Activated CD8-positive, alpha-beta memory T cell treated with anti-CD3 and anti-CD28 coated beads, Interleukin-2, amount 10 ng/mL, durations not matched to agents 7 days and 5 days (primary cell): ENCODE results near the gene BCAP31. TPM values are rescaled to one million over a fixed set of nuclear protein-coding genes. Genes with fewer than 3 reads are reported as not detected.

Experiments
- ATAC-seq: fragments of 150-1000 bp; cut with Tn5 transposase; one replicate; pipeline ENCODE4 v1.10.0; 2021; ENCODE audit warnings: moderate library complexity
- CTCF ChIA-PET: fragments of 350-600 bp; sonication (Branson Sonifier 250); formaldehyde crosslinking; loops from one replicate; lab custom pipeline; 2021; ENCODE audit warnings: antibody characterized with exemption; lab: Charles Lee
- DNase-seq: peaks from one replicate; pipeline ENCODE4 v3.0.0-alpha.2; 2020
- H3K27ac Mint-ChIP-seq: one replicate; pipeline ENCODE4 v1.8.0; 2021; ENCODE audit warnings: mild to moderate bottlenecking, mixed read lengths
- H3K27me3 Mint-ChIP-seq: one replicate; pipeline ENCODE4 v1.8.0; 2021; ENCODE audit warnings: mixed read lengths
- H3K36me3 Mint-ChIP-seq: one replicate; pipeline ENCODE4 v1.8.0; 2021; ENCODE audit warnings: mild to moderate bottlenecking, mixed read lengths
- H3K4me1 Mint-ChIP-seq: one replicate; pipeline ENCODE4 v1.8.0; 2021; ENCODE audit warnings: mixed read lengths
- H3K4me3 Mint-ChIP-seq: one replicate; pipeline ENCODE4 v1.8.0; 2021; ENCODE audit warnings: mild to moderate bottlenecking, moderate library complexity, mixed read lengths
- H3K9me3 Mint-ChIP-seq: one replicate; pipeline ENCODE4 v1.8.0; 2022; ENCODE audit warnings: low read depth, mixed read lengths
- total RNA-seq, 2 experiments: library from RNA; stranded (reverse); gene quantifications; one replicate each; pipeline ENCODE4 v1.2.3, GENCODE V29; 2021

BCAP31 gene
- total RNA-seq, 2 experiments from 2014 or later: 137 to 148 TPM

DNA sequence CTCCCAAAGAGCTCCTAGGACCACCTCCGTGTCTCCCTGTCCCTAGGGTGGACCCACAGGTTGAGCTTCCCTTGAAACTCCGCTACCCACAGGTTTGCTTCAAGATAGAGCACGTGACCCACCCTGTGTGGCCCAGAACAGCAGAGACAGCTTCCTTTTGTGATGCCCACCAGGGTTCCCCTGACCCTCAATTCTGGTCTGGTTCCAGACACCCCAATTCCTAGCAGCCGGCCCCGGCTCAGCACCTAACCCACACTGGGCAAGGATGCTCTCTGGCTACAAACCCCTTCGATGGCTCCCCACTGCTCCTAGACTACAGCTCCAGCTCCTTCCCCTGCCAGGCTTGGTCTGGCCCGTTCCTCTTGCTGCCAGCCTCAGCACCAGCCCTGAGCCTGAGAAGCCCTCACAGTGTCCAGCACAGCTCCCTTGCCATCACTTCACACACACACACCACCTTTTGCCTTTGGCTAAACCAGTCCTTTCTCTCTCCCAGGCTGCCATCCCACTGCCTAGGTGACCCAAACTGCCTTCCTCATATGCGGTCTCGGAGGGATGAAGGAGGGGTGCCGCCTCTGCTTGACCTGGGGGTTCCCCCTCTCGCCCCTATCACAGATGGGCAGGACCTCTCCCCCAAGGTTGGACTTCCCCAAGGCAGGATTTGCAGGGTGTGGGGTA is 56.8 kb downstream of the BCAP31 start:
- DNase-seq (no peak), ATAC-seq (no peak)
- Mint-ChIP-seq H3K4me3 (peak overlapping the region; percentile 54), H3K36me3 (no peaks in the 10 kb centered on the region), H3K4me1 (peaks cover 5% of the 10 kb centered on the region), H3K27ac (no peak overlapping the region), H3K27me3 (peaks cover 11% of the 10 kb centered on the region), H3K9me3 (no peaks in the 10 kb centered on the region)
- CTCF ChIA-PET: interaction anchor here (0.6 to 10.3 kb wide), 24 partner anchors 8 to 727 kb away, joined by 3 to 96 read pairs (median 4); partner anchors contain the start of gene CCNQ

DNA sequence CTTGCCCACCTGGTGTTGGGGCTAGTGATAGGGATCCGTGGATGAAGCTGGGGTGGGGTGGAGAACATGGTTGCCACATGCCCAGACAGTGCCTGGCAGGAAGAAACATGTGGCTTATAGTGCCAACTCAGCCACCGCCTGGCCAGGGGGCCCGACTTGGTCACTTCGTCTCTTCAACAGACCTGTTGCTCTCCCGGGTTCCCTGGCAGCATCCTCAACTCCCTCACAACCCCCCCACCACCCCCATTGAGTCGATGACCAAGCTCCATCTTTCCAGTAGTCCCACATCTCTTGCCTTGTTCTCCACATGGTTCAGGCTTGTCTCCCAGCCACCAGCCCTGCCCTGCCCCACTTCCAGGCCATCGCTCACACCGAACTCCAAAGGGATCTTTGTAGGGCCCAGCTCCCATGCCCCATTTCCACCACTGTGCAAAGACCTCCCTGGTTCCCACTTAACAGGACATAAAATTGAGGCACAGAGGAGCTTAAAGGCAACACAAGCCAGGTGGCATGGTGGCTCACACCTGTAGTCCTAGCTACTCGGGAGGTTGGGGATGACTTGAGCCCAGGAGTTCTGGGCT is 58.4 kb downstream of the BCAP31 start:
- H3K9me3 Mint-ChIP-seq: no peaks in the 10 kb centered on the region
- H3K4me1 Mint-ChIP-seq: peaks cover 5% of the 10 kb centered on the region
- H3K27me3 Mint-ChIP-seq: peaks cover 25% of the 10 kb centered on the region
- ATAC-seq (no peak), DNase-seq (no peak)
- CTCF ChIA-PET: interaction anchor here (0.6 to 10.3 kb wide), 7 partner anchors 9 to 707 kb away, joined by 3 to 96 read pairs (median 5); no protein-coding TSS in a partner anchor
- no peak overlapping the region for H3K27ac Mint-ChIP-seq
- no peaks in the 10 kb centered on the region for H3K36me3 Mint-ChIP-seq
- H3K4me3 Mint-ChIP-seq: no peak overlapping the region

DNA sequence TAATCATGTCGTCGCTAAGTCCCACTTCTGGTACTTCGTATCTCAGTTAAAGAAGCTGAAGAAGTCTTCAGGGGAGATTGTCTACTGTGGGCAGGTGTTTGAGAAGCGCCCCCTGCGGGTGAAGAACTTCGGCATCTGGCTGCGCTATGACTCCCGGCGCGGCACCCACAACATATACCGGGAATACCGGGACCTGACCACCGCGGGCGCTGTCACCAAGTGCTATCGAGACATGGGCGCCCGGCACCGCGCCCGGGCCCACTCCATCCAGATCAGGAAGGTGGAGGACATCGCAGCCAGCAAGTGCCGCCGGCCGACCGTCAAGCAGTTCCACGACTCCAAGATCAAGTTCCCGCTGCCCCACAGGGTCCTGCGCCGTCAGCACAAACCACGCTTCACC is 61.9 kb downstream of the BCAP31 start:
- no peak overlapping the region for H3K27ac Mint-ChIP-seq
- no peak overlapping the region for H3K4me3 Mint-ChIP-seq
- H3K4me1 Mint-ChIP-seq: no peaks in the 10 kb centered on the region
- peaks cover 30% of the 10 kb centered on the region for H3K27me3 Mint-ChIP-seq
- no peaks in the 10 kb centered on the region for H3K36me3 Mint-ChIP-seq
- ATAC-seq: no peak
- CTCF ChIA-PET: interaction anchor here (0.6 to 10.3 kb wide), 9 partner anchors 10 to 820 kb away, joined by 3 to 96 read pairs (median 4); partner anchors contain the start of gene HAUS7
- no peaks in the 10 kb centered on the region for H3K9me3 Mint-ChIP-seq
- DNase-seq: peak; percentile 63

DNA sequence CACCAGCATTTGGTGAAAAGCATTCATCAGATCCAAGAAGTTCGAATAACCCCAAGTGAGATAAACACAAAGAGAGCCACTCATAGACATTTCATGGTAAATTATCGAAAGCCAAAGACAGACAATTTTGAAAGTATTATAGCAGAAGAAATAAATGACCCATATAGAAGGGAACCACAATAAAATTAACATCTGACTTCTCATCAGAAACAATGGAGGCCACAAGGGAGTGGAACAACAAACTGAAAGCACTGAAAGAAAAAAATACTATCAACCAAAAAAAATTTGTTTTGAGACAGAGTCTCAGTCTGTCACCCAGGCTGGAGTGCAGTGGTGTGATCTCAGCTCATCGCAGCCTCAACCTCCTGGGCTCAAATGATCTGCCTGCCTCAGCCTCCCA is 64.9 kb downstream of the BCAP31 start:
- Mint-ChIP-seq H3K4me1 (no peaks in the 10 kb centered on the region), H3K36me3 (no peaks in the 10 kb centered on the region), H3K4me3 (no peak overlapping the region), H3K9me3 (no peaks in the 10 kb centered on the region), H3K27me3 (peaks cover 25% of the 10 kb centered on the region), H3K27ac (no peak overlapping the region)
- ATAC-seq (no peak), DNase-seq (no peak)
- CTCF ChIA-PET: interaction anchor here (0.9 to 1.4 kb wide), 4 partner anchors 8 to 717 kb away, joined by 3 to 5 read pairs (median 3); no protein-coding TSS in a partner anchor

DNA sequence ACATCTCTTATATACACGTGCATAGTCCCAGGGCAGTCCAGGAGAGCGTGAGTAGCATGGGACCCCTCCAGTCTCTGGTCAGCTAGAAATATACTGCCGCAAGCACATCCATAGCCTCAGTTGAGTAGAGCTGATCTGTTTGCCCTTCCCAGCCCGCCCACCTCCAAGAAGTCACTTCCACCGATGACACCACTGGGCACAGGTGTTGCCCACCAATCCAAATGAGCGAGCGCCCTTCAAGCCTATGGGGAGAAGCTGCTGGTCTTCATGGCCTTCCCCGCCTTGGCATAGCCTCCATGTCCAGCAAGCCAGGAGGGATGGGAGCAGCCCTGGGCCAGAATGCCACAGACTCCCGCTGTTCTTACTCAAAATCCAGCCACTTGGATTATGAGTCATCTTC is 67.0 kb downstream of the BCAP31 start:
- no peaks in the 10 kb centered on the region for H3K4me1 Mint-ChIP-seq
- no peaks in the 10 kb centered on the region for H3K36me3 Mint-ChIP-seq
- no peaks in the 10 kb centered on the region for H3K9me3 Mint-ChIP-seq
- no peak for ATAC-seq
- CTCF ChIA-PET: interaction anchor here (1.1 to 1.7 kb wide), 3 partner anchors 11 to 118 kb away, joined by 4 to 8 read pairs (median 4); no protein-coding TSS in a partner anchor
- no peak overlapping the region for H3K4me3 Mint-ChIP-seq
- no peak overlapping the region for H3K27ac Mint-ChIP-seq
- peaks cover 17% of the 10 kb centered on the region for H3K27me3 Mint-ChIP-seq
- no peak for DNase-seq

DNA sequence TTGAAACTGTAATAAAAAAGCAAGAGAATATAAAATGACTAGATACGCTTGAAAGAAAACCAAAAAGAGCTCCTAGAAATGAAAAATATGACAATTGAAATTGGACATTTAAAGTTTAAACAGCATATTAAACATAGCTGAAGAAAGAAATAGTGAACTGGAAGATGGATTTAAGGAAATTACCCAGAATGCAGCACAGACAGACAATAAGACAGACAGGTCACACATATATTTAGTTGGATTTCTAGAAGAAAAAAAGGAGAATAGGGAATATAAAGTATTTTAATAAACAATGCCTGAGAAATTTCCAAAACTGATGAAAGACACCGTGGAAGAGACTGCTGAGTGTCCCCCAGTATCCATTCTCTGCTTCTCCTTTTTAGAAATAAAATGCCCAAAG is 70.6 kb downstream of the BCAP31 start:
- no peak overlapping the region for H3K27ac Mint-ChIP-seq
- H3K27me3 Mint-ChIP-seq: peaks cover 4% of the 10 kb centered on the region
- no peaks in the 10 kb centered on the region for H3K9me3 Mint-ChIP-seq
- no peaks in the 10 kb centered on the region for H3K36me3 Mint-ChIP-seq
- CTCF ChIA-PET: interaction anchor here (1.8 kb wide), 1 partner anchor 16 kb away, joined by 5 read pairs; no protein-coding TSS in a partner anchor
- H3K4me3 Mint-ChIP-seq: no peak overlapping the region
- ATAC-seq: no peak
- no peaks in the 10 kb centered on the region for H3K4me1 Mint-ChIP-seq
- no peak for DNase-seq

DNA sequence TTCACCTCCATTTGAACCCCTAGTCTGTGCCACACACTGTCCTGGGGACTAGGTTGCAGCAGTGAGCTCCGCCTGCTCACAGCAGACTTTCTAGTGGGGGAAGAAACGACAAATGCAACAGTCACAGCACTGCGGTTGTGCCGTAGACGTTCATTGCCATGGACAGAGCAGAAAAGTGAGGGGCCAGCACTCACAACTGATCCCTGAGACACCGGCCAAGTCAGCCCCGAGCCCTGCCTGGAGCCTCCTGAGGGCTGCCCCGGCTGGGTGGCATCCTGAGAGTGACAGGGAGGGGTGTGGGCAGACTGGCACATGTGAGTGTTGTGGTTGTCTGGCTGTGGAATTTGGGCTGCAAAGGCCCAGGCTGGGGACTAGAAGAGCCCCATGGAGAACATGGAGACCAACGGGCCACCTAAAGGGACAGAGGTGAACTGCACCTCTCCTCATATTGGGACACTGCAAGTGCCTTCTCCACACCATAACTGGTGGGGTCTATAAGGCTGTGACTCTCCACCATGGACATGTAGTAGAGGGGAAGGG is 72.6 kb downstream of the BCAP31 start:
- DNase-seq (no peak), ATAC-seq (no peak)
- Mint-ChIP-seq H3K4me1 (no peaks in the 10 kb centered on the region), H3K36me3 (no peaks in the 10 kb centered on the region), H3K9me3 (no peaks in the 10 kb centered on the region), H3K27me3 (peaks cover 10% of the 10 kb centered on the region), H3K4me3 (no peak overlapping the region), H3K27ac (no peak overlapping the region)
- CTCF ChIA-PET: interaction anchor here (1.0 to 2.0 kb wide), 3 partner anchors 11 to 104 kb away, joined by 3 to 12 read pairs (median 3); no protein-coding TSS in a partner anchor

DNA sequence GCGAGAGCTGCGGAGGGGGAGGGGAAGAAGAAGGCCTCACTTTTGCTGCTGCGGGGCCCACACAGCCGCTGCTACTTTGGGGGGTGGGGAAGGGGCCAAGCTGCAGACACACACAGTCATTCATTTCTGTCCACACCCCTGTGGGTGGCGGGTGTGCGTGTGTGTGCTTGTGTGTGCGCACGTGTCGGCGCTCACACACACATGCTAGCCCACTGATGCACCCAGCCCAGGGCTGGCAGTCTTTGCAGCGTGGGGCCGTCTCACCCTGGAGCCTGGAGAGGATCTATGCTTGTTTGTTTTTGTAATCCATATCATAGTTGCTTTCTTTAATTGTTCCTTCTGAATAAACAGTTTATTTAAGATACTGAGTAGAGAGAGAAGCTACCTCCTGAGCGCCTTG is 73.2 kb downstream of the BCAP31 start:
- H3K27me3 Mint-ChIP-seq: peaks cover 14% of the 10 kb centered on the region
- H3K27ac Mint-ChIP-seq: no peak overlapping the region
- H3K4me3 Mint-ChIP-seq: no peak overlapping the region
- no peaks in the 10 kb centered on the region for H3K36me3 Mint-ChIP-seq
- ATAC-seq: no peak
- CTCF ChIA-PET: interaction anchor here (1.0 to 2.0 kb wide), 3 partner anchors 12 to 103 kb away, joined by 3 to 12 read pairs (median 3); no protein-coding TSS in a partner anchor
- H3K4me1 Mint-ChIP-seq: no peaks in the 10 kb centered on the region
- H3K9me3 Mint-ChIP-seq: no peaks in the 10 kb centered on the region
- DNase-seq: no peak

Other genes with a start within 250 kb of the BCAP31 start
- gene BGN, start 229.4 kb downstream of the BCAP31 start, total RNA-seq: not detected
- not detected for gene ATP2B3, start 206.7 kb downstream of the BCAP31 start, total RNA-seq
- gene CCNQ, start 125.2 kb downstream of the BCAP31 start, total RNA-seq: 10 to 100 TPM; 17.5 to 24.7 TPM
- under 1 TPM in 1 of 2 experiments, not detected in 1; 0.09 TPM for gene DUSP9, start 77.2 kb downstream of the BCAP31 start, total RNA-seq
- gene PNCK, start 50.6 kb downstream of the BCAP31 start, total RNA-seq: not detected
- gene SLC6A8, start 36.5 kb downstream of the BCAP31 start, total RNA-seq: 1 to 10 TPM in 1 of 2 experiments, under 1 TPM in 1; 0.93 to 1.1 TPM
- 10 to 100 TPM; 10.7 to 18.3 TPM for gene ABCD1, start 469 bp upstream of the BCAP31 start, total RNA-seq
- gene PLXNB3, start 39.9 kb upstream of the BCAP31 start, total RNA-seq: under 1 TPM; 0.42 to 0.50 TPM
- gene SRPK3, start 56.7 kb upstream of the BCAP31 start, total RNA-seq: not detected
- 10 to 100 TPM; 69.4 to 72.0 TPM for gene IDH3G, start 70.0 kb upstream of the BCAP31 start, total RNA-seq
- gene SSR4, start 70.3 kb upstream of the BCAP31 start, total RNA-seq: 100 to 1,000 TPM; 190 to 191 TPM
- under 1 TPM; 0.07 to 0.12 TPM for gene PDZD4, start 106.2 kb upstream of the BCAP31 start, total RNA-seq
- 1 to 10 TPM; 3.6 to 4.9 TPM for gene L1CAM, start 161.8 kb upstream of the BCAP31 start, total RNA-seq
- gene AVPR2, start 180.3 kb upstream of the BCAP31 start, total RNA-seq: not detected
- gene ARHGAP4, start 201.9 kb upstream of the BCAP31 start, total RNA-seq: 100 to 1,000 TPM; 188 to 300 TPM
- 100 to 1,000 TPM in 1 of 2 experiments, 10 to 100 TPM in 1; 92.8 to 115 TPM for gene NAA10, start 210.7 kb upstream of the BCAP31 start, total RNA-seq
- 1 to 10 TPM; 6.8 to 7.5 TPM for gene RENBP, start 220.3 kb upstream of the BCAP31 start, total RNA-seq
- gene HCFC1, start 247.4 kb upstream of the BCAP31 start, total RNA-seq: 100 to 1,000 TPM; 136 to 138 TPM
- gene TMEM187, start 248.4 kb upstream of the BCAP31 start, total RNA-seq: 10 to 100 TPM in 1 of 2 experiments, 1 to 10 TPM in 1; 8.6 to 10.7 TPM